GM12874 (cell line): ENCODE measurements around the gene NRG3.

Source experiments
- TF ChIP-seq, protein P1 (sequence below): IDR thresholded peaks from 2 replicates; pipeline ENCODE4 v1.5.1; 2011; ENCODE audit warnings: low read depth, mild to moderate bottlenecking, control low read depth, low read length, moderate library complexity; ENCODE audit not compliant: insufficient read depth

The NRG3 gene

DNA sequence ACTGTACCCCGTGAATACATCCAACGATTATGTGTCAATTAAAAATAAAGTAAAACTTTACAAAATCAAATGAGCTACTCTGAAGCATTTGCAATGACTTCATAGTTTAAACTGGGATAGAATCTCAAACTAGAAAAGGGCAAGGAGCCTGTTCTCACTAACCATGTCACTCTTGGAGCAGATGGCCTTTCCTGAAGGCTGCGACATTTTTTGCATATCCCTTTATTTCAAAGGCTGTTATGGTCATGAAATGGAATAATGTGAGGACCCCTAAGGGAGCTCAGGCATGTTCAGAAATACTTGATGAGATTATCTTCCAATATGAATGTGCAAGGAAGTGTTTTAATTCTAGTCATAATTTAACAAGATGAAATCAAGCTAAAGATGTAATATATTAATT lies 679.4 kb downstream of the NRG3 start:
- TF ChIP-seq, protein P1, sequence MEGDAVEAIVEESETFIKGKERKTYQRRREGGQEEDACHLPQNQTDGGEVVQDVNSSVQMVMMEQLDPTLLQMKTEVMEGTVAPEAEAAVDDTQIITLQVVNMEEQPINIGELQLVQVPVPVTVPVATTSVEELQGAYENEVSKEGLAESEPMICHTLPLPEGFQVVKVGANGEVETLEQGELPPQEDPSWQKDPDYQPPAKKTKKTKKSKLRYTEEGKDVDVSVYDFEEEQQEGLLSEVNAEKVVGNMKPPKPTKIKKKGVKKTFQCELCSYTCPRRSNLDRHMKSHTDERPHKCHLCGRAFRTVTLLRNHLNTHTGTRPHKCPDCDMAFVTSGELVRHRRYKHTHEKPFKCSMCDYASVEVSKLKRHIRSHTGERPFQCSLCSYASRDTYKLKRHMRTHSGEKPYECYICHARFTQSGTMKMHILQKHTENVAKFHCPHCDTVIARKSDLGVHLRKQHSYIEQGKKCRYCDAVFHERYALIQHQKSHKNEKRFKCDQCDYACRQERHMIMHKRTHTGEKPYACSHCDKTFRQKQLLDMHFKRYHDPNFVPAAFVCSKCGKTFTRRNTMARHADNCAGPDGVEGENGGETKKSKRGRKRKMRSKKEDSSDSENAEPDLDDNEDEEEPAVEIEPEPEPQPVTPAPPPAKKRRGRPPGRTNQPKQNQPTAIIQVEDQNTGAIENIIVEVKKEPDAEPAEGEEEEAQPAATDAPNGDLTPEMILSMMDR, result no peak

DNA sequence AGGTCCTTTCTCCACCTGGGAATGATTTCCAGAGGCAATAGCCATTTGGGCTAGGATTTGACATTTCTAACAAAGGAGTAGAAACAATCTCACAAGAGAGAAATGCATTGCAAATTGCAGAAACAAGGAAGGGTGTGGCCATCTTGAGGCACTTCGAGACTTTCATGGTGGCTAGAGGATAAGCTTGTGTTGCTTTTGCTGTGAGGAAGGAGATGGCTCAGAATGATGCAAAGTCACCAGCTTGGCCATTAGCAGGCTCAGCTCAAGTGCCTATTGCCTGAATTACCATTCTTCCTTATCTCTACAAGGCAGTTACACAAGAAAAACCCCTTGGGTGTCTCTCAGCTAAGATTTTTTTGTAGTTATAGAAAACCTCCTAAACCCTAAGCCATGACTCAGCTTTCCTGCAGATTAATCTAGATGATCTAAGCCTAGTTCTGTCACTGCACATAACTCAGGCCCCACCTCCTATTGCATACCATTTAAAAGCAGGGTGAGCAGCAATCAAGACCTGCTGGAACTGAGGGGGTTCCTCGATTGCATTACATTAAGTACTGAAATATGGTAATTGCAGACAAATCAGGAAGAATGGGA lies 683.1 kb downstream of the NRG3 start:
- TF ChIP-seq, protein P1, result no peak

DNA sequence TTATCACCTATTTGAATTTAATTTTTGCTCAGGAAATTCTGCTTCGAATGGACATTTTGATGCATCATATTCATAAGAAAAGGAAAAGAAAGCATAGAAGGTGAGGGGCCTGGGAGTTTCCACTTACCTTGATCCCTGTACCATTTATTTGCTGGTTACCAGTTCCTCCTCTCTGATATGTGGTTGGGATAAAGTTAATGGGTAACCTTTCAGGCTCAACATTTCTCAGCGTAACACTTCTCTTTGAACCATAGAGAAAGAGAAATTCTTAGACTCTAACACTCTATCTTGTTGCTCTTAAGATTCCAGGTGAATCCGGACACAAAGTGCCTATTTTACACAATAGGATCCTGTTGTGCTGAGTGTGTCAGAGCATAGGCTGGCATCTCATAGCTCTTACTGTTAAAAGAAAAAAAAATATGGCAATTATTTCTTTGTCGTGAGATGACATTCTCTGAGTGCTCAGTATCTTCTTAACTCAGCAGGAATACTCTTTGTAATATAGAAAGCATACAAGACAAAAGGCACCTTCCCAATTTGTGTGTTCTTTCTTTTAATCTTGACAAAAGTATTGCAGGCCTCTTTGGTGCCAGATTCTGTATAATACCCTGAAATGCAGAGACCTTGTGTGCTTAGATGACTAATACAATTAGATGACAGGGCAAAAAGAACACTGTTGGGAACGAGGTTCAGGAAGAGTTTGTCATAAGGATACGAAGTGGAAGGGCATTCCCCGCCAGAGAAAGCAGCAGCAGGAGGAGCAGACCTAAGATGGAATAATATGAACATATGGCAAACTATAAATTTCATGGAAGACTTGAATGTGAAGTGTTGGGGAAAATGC lies 689.6 kb downstream of the NRG3 start:
- TF ChIP-seq, protein P1, result no peak

DNA sequence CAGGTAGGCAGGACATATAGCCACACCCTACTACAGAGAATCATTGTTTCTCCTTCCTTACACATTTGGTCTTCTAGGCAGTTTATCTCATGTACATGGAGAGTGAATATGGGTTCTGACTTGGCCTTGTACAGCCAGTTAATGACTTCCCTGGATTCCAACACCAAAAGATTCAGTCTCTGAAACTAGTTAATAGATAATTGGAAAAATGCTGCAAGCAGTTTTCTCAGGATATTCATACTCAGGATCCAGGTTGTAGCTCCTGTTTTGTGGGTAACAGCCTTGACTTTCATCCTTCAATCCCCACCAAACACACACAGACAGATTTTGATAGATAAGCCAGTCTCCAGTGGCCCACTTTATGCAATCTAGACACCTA lies 690.2 kb downstream of the NRG3 start:
- TF ChIP-seq, protein P1, result no peak

DNA sequence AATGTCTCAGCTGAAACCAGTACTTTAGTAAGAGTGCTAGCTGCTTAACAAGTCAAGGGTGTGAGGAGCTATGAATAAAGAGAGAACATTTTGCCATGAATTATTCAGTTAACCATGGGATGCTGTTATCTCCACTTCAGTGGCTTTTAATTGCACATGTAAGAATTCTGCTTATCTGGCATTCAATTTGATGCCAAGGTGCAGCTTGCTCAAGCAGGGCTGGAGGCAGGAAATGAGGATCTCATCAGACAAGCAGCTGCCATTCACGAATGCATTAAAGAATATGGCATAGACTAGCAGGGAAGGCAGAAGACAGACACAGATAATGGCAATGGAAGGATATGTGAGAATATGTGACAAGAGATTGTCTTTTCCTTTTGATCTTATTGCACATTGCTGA lies 697.8 kb downstream of the NRG3 start:
- TF ChIP-seq, protein P1, result no peak

DNA sequence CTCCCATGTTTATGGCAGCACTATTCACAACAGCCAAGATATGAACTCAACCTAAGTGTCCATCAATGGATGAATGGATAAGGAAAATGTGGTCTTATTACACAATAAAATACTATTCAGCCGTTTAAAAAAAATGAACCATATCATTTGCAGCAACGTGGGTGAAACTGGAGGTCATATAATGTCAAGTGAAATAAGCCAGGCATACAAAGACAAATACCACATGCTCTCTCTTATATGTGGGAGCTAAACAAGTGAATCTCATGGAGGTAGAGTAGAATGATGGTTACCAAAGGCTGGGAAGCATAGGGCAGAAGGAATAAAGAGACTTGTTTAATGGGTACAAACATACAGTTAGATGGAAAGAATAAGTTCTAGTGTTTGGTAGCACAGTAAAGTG lies 699.1 kb downstream of the NRG3 start:
- TF ChIP-seq, protein P1, result no peak

DNA sequence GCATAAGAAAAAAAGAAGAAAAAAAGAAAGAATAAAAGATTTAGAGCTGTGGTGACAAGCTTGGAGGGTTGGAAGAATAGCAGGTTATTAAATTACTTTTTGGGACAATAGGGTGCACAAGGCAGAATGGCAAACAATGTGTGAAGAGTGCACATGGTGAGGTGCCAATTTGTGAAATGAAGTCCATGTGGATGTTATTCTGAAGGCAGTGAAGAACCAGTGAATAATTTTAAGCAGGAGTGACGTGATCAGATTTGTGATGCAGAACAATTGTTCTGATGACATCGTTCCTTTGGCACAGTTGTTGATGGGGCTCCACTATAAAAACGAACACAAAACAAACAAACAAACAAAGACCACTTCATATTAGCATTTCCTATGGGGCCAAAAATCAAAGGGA lies 700.3 kb downstream of the NRG3 start:
- TF ChIP-seq, protein P1, result no peak
